ENCODE data around the gene SERF1B.
"Not testable (repeated sequence)": the region's sequence is repeated elsewhere in the genome, so short reads cannot be mapped to it uniquely, and the experiment has no call there.

Gene SERF1B

GRCh38 chr5:70025106-70025844, at the start of gene SERF1B:
Gene SERF1B (plus strand): TSS chr5:70025251. CDS start chr5:70025452, 201 bp downstream.
- H3K27ac ChIP-seq = not testable (repeated sequence)

- H3K27ac ChIP-seq = not testable (repeated sequence)
These were observed 33.3 kb upstream of the SERF1B start for GRCh38 chr5:69991713-69992112.

GRCh38 chr5:69995535-69995934, 29.5 kb upstream of the SERF1B start:
- H3K27ac ChIP-seq = not testable (repeated sequence)

- not testable (repeated sequence) for H3K27ac ChIP-seq
These were observed 4.4 kb upstream of the SERF1B start for GRCh38 chr5:70020660-70021059.

GRCh38 chr5:70025845-70026145, 744 bp downstream of the SERF1B start:
- not testable (repeated sequence) for H3K27ac ChIP-seq

- not testable (repeated sequence) for H3K27ac ChIP-seq
These were observed 6.2 kb downstream of the SERF1B start for GRCh38 chr5:70031204-70031603.

GRCh38 chr5:70041411-70041810, 16.4 kb downstream of the SERF1B start:
- H3K27ac ChIP-seq = not testable (repeated sequence)

- H3K27ac ChIP-seq = not testable (repeated sequence)
These were observed 24.7 kb downstream of the SERF1B start for GRCh38 chr5:70049790-70050142.

- not testable (repeated sequence) for H3K27ac ChIP-seq
These were observed 31.4 kb downstream of the SERF1B start for GRCh38 chr5:70056289-70056942.

GRCh38 chr5:70057140-70057539, 32.1 kb downstream of the SERF1B start:
- H3K27ac ChIP-seq = not testable (repeated sequence)

GRCh38 chr5:70077632-70078031, 52.6 kb downstream of the SERF1B start:
- H3K27ac ChIP-seq = not testable (repeated sequence)

- not testable (repeated sequence) for H3K27ac ChIP-seq
These were observed 63.9 kb downstream of the SERF1B start for GRCh38 chr5:70088907-70089464.

GRCh38 chr5:70091776-70092175, 66.7 kb downstream of the SERF1B start:
- H3K27ac ChIP-seq = not testable (repeated sequence)
